Suprapubic skin (tissue), 4 donors: ENCODE measurements around the gene CHST11. TPM values are rescaled to one million over a fixed set of nuclear protein-coding genes. Genes with fewer than 3 reads are reported as not detected.

ENCODE experiments used
- DNase-seq, 2 donors: peaks; one replicate each; pipeline ENCODE4 v3.0.0-alpha.2; 2019; ENCODE audit warnings: low spot score in 2 of 2
- H3K27ac ChIP-seq: fragments of 200-600 bp; sonication (generic); one replicate; pipeline ENCODE4 v1.5.1; 2019
- H3K27me3 ChIP-seq: fragments of 200-600 bp; sonication (generic); one replicate; pipeline ENCODE4 v1.5.1; 2019
- H3K36me3 ChIP-seq: fragments of 200-600 bp; sonication (generic); one replicate; pipeline ENCODE4 v1.5.1; 2019
- H3K4me1 ChIP-seq: fragments of 200-600 bp; sonication (generic); one replicate; pipeline ENCODE4 v1.5.1; 2019
- H3K4me3 ChIP-seq: fragments of 200-600 bp; sonication (generic); one replicate; pipeline ENCODE4 v1.5.1; 2019; ENCODE audit warnings: mild to moderate bottlenecking
- H3K9me3 ChIP-seq: fragments of 200-600 bp; sonication (generic); one replicate; pipeline ENCODE4 v1.5.1; 2019
- CTCF ChIP-seq, 2 donors: fragments of 200-600 bp in 1 of 2; fragments of 450-650 bp in 1 of 2; sonication (generic) in 1 of 2; IDR thresholded peaks; one replicate each; pipeline ENCODE4 v1.5.1; 2016 to 2019; ENCODE audit warnings: antibody characterized with exemption in 2 of 2, mild to moderate bottlenecking in 1 of 2, moderate library complexity in 1 of 2
- EP300 ChIP-seq: sonication (generic); formaldehyde crosslinking; IDR thresholded peaks from one replicate; pipeline ENCODE4 v1.6.1; 2017; ENCODE audit warnings: antibody characterized with exemption
- POLR2A ChIP-seq, 2 donors: fragments of 450-650 bp; IDR thresholded peaks; one replicate each; pipeline ENCODE4 v1.6.1; 2017; ENCODE audit warnings: antibody characterized with exemption in 2 of 2, mild to moderate bottlenecking in 2 of 2, moderate library complexity in 2 of 2
- POLR2AphosphoS5 ChIP-seq, 3 donors: sonication (generic); formaldehyde crosslinking; IDR thresholded peaks; one replicate each; pipeline ENCODE4 v1.6.1; 2017; ENCODE audit warnings: antibody characterized with exemption in 3 of 3
- WGBS: methylation state at CpG from one replicate; pipeline ENCODE4 v1.1.5; 2018; 5-methylcytosine and 5-hydroxymethylcytosine counted together
- total RNA-seq, 4 donors: library from RNA; depleted of rRNA; stranded (reverse); fragments of >200 nt; gene quantifications; one replicate each; pipeline ENCODE4 v1.1.0, GENCODE V29; 2016

The CHST11 gene
- total RNA-seq, 4 donors from 2014 or later: 1.8 to 5.8 (median 3.8) TPM

- Histone ChIP-seq H3K27me3 (no peaks in the 10 kb centered on the region), H3K9me3 (no peaks in the 10 kb centered on the region), H3K27ac (no peak overlapping the region), H3K4me3 (no peak overlapping the region), H3K4me1 (peaks cover 8% of the 10 kb centered on the region), H3K36me3 (no peaks in the 10 kb centered on the region)
- WGBS: 84% methylated on average over 11 of the region's 11 CpGs
- DNase-seq: no peak
- TF ChIP-seq POLR2A (IDR thresholded peaks at IDR 0.05) (no peak), EP300 (no peak), POLR2AphosphoS5 (IDR thresholded peaks at IDR 0.05) (no peak), CTCF (IDR thresholded peaks at IDR 0.05) (no peak)
Observed at GRCh38 chr12:104687823-104688573, 231.2 kb downstream of the CHST11 start.

- 75% methylated on average over 4 of the region's 4 CpGs for WGBS
- H3K4me1 ChIP-seq: peaks cover 8% of the 10 kb centered on the region
- peak in 1 of 2 donors; percentile 13 for DNase-seq
- TF ChIP-seq POLR2AphosphoS5 (IDR thresholded peaks at IDR 0.05): no peak
- TF ChIP-seq CTCF (IDR thresholded peaks at IDR 0.05): no peak
- TF ChIP-seq POLR2A (IDR thresholded peaks at IDR 0.05): no peak
- TF ChIP-seq EP300: no peak
- H3K27me3 ChIP-seq: no peaks in the 10 kb centered on the region
- no peaks in the 10 kb centered on the region for H3K9me3 ChIP-seq
- no peak overlapping the region for H3K4me3 ChIP-seq
- H3K36me3 ChIP-seq: no peaks in the 10 kb centered on the region
- no peak overlapping the region for H3K27ac ChIP-seq
Observed at GRCh38 chr12:104689635-104690034, 232.9 kb downstream of the CHST11 start.

GRCh38 chr12:104691721-104692556 is 235.2 kb downstream of the CHST11 start:
- WGBS: 91% methylated on average over 18 of the region's 19 CpGs
- DNase-seq: peak in 1 of 2 donors; percentile 46
- H3K36me3 ChIP-seq: no peaks in the 10 kb centered on the region
- H3K9me3 ChIP-seq: no peaks in the 10 kb centered on the region
- TF ChIP-seq POLR2AphosphoS5 (IDR thresholded peaks at IDR 0.05): no peak
- TF ChIP-seq POLR2A (IDR thresholded peaks at IDR 0.05): no peak
- no peak for TF ChIP-seq EP300
- TF ChIP-seq CTCF (IDR thresholded peaks at IDR 0.05): no peak
- no peak overlapping the region for H3K4me3 ChIP-seq
- H3K27ac ChIP-seq: no peak overlapping the region
- H3K4me1 ChIP-seq: no peaks in the 10 kb centered on the region
- no peaks in the 10 kb centered on the region for H3K27me3 ChIP-seq

GRCh38 chr12:104692557-104693218 is 235.9 kb downstream of the CHST11 start:
- no peaks in the 10 kb centered on the region for H3K4me1 ChIP-seq
- H3K27me3 ChIP-seq: no peaks in the 10 kb centered on the region
- H3K9me3 ChIP-seq: no peaks in the 10 kb centered on the region
- no peak for DNase-seq
- TF ChIP-seq EP300: no peak
- TF ChIP-seq CTCF (IDR thresholded peaks at IDR 0.05): no peak
- TF ChIP-seq POLR2AphosphoS5 (IDR thresholded peaks at IDR 0.05): no peak
- no peak for TF ChIP-seq POLR2A (IDR thresholded peaks at IDR 0.05)
- no peak overlapping the region for H3K27ac ChIP-seq
- no peaks in the 10 kb centered on the region for H3K36me3 ChIP-seq
- WGBS: 96% methylated on average over 4 of the region's 4 CpGs
- H3K4me3 ChIP-seq: no peak overlapping the region
